Uterus (tissue), 2 donors: ENCODE results near the gene VWA1.
"Not testable (repeated sequence)": the region's sequence is repeated elsewhere in the genome, so short reads cannot be mapped to it uniquely, and the experiment has no call there.

Source experiments
- POLR2A ChIP-seq, 2 donors: fragments of 450-650 bp; IDR thresholded peaks; one replicate each; pipeline ENCODE4 v1.6.1; 2016; ENCODE audit warnings: antibody characterized with exemption in 2 of 2, mild to moderate bottlenecking in 1 of 2, moderate library complexity in 1 of 2
- TF ChIP-seq, protein P1 (sequence below), 4 experiments: fragments of 200-600 bp in 2 of 4; fragments of 450-650 bp in 2 of 4; sonication (generic) in 2 of 4; IDR thresholded peaks; one replicate each; pipeline ENCODE4 v1.5.1; 2016 to 2019; ENCODE audit warnings: antibody characterized with exemption in 4 of 4, mild to moderate bottlenecking in 2 of 4, moderate library complexity in 1 of 4

DNA sequence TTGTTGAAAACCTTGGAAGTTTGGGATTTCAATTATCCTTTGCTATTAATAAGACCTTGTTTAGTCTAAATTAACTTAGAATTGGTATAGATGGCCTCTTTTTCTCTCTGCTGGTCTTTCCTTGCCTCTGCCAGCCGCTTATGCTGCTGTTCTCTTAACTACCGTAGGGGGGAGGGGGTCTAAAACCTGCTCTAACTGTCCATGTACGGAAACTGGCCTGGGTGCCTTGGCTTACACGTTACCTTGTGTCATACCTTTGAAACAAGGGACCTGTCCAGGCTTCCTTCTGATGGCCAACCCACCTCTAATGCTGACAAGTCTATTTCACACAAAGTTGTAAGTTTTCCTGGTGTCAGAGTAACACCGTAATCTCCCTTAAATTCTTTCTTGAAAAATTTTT, 18.1 kb upstream of the VWA1 start:
- not testable (repeated sequence) for TF ChIP-seq POLR2A (IDR thresholded peaks at IDR 0.05)
- TF ChIP-seq, protein P1, sequence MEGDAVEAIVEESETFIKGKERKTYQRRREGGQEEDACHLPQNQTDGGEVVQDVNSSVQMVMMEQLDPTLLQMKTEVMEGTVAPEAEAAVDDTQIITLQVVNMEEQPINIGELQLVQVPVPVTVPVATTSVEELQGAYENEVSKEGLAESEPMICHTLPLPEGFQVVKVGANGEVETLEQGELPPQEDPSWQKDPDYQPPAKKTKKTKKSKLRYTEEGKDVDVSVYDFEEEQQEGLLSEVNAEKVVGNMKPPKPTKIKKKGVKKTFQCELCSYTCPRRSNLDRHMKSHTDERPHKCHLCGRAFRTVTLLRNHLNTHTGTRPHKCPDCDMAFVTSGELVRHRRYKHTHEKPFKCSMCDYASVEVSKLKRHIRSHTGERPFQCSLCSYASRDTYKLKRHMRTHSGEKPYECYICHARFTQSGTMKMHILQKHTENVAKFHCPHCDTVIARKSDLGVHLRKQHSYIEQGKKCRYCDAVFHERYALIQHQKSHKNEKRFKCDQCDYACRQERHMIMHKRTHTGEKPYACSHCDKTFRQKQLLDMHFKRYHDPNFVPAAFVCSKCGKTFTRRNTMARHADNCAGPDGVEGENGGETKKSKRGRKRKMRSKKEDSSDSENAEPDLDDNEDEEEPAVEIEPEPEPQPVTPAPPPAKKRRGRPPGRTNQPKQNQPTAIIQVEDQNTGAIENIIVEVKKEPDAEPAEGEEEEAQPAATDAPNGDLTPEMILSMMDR (IDR thresholded peaks at IDR 0.05), result not testable (repeated sequence)
